ENCODE data around the gene TMEM72. TPM values are rescaled to one million over a fixed set of nuclear protein-coding genes. Genes with fewer than 3 reads are reported as not detected.

TMEM72 gene
- total RNA-seq, 2 experiments from 2014 or later = not detected

GRCh38 chr10:44891721-44892120, 19.4 kb upstream of the TMEM72 start:
- CTCF ChIA-PET = interaction anchor here (1.4 kb wide), 1 partner anchor 41 kb away, joined by 3 read pairs; no protein-coding TSS in a partner anchor
- intact Hi-C loops (cut with micrococcal nuclease) = no loop called here
- Mint-ChIP-seq H3K4me1 (ENCODE audit: low read depth) (no peaks in the 10 kb centered on the region), H3K9me3 (no peaks in the 10 kb centered on the region), H3K36me3 (ENCODE audit: low read depth) (no peaks in the 10 kb centered on the region), H3K4me3 (no peak overlapping the region), H3K27me3 (ENCODE audit: low read depth) (no peaks in the 10 kb centered on the region), H3K27ac (no peak overlapping the region)
- DNase-seq = no peak

GRCh38 chr10:44893604-44894468, 17.3 kb upstream of the TMEM72 start:
- no peak overlapping the region for H3K4me3 Mint-ChIP-seq
- CTCF ChIA-PET = no interaction called here
- no peak for DNase-seq
- no peaks in the 10 kb centered on the region for H3K9me3 Mint-ChIP-seq
- intact Hi-C loops (cut with micrococcal nuclease) = no loop called here
- H3K36me3 Mint-ChIP-seq (ENCODE audit: low read depth) = no peaks in the 10 kb centered on the region
- H3K27ac Mint-ChIP-seq = no peak overlapping the region
- H3K4me1 Mint-ChIP-seq (ENCODE audit: low read depth) = no peaks in the 10 kb centered on the region
- H3K27me3 Mint-ChIP-seq (ENCODE audit: low read depth) = no peaks in the 10 kb centered on the region

- H3K27ac Mint-ChIP-seq = no peak overlapping the region
- H3K27me3 Mint-ChIP-seq (ENCODE audit: low read depth) = no peaks in the 10 kb centered on the region
- CTCF ChIA-PET = no interaction called here
- no peaks in the 10 kb centered on the region for H3K9me3 Mint-ChIP-seq
- DNase-seq = no peak
- H3K4me3 Mint-ChIP-seq = no peak overlapping the region
- no peaks in the 10 kb centered on the region for H3K4me1 Mint-ChIP-seq (ENCODE audit: low read depth)
- intact Hi-C loops (cut with micrococcal nuclease) = no loop called here
- no peaks in the 10 kb centered on the region for H3K36me3 Mint-ChIP-seq (ENCODE audit: low read depth)
Measured at GRCh38 chr10:44894691-44895090, 16.4 kb upstream of the TMEM72 start.

DNA sequence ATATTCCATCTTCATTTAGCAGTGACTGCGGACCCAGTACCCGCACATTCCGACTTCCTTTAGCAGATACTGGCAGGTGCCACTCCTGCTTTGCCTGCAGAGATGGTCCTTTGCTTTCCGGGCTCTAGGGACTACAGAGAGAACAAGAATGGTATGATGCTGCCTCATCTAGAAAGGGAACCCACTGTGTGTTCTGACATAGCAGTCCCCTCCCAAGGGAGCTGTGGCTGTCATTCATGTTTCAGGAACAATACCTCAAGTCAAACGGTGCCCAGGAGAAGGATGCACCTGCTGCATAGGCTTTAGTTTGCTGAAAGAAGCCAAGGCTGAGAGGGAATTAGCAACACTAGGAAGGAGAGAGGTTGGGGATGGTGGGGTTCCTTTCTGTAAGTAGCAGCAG, 15.9 kb upstream of the TMEM72 start:
- Mint-ChIP-seq H3K27ac (no peak overlapping the region), H3K27me3 (ENCODE audit: low read depth) (no peaks in the 10 kb centered on the region), H3K9me3 (no peaks in the 10 kb centered on the region), H3K4me1 (ENCODE audit: low read depth) (no peaks in the 10 kb centered on the region), H3K4me3 (no peak overlapping the region), H3K36me3 (ENCODE audit: low read depth) (no peaks in the 10 kb centered on the region)
- DNase-seq = no peak
- CTCF ChIA-PET = interaction anchor here (1.2 to 1.3 kb wide), 2 partner anchors 11 to 20 kb away, joined by 3 to 4 read pairs; no protein-coding TSS in a partner anchor
- intact Hi-C loops (cut with micrococcal nuclease) = no loop called here

- CTCF ChIA-PET = no interaction called here
- intact Hi-C loops (cut with micrococcal nuclease) = no loop called here
- no peaks in the 10 kb centered on the region for H3K27me3 Mint-ChIP-seq (ENCODE audit: low read depth)
- no peak overlapping the region for H3K4me3 Mint-ChIP-seq
- no peaks in the 10 kb centered on the region for H3K36me3 Mint-ChIP-seq (ENCODE audit: low read depth)
- no peak for DNase-seq
- H3K9me3 Mint-ChIP-seq = no peaks in the 10 kb centered on the region
- H3K4me1 Mint-ChIP-seq (ENCODE audit: low read depth) = no peaks in the 10 kb centered on the region
- H3K27ac Mint-ChIP-seq = no peak overlapping the region
Measured at GRCh38 chr10:44897049-44897448, 14.1 kb upstream of the TMEM72 start.

DNA sequence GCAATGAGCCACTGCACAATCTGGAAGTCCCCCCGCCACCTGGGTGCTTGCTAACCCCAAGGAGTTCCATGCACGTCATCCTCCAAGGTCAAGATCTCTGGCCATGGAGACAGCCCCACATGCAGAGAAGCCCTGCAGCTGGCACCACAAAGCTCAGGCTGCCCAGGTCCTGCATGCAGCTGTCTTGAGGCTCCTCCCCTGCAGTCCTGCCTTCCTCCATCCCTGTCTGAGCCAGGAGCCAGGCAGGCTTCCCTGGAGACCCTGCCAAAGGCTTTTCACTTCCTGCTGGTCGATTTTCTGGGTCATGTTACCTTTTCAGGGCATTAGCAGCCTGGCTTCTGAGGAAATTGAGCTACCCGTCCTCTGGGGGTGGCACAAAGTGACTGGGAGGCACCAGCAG, 12.5 kb upstream of the TMEM72 start:
- no peak for DNase-seq
- Mint-ChIP-seq H3K36me3 (ENCODE audit: low read depth) (no peaks in the 10 kb centered on the region), H3K27me3 (ENCODE audit: low read depth) (no peaks in the 10 kb centered on the region), H3K27ac (no peak overlapping the region), H3K4me1 (ENCODE audit: low read depth) (no peaks in the 10 kb centered on the region), H3K4me3 (no peak overlapping the region), H3K9me3 (no peaks in the 10 kb centered on the region)
- CTCF ChIA-PET = no interaction called here
- intact Hi-C loops (cut with micrococcal nuclease) = no loop called here

DNA sequence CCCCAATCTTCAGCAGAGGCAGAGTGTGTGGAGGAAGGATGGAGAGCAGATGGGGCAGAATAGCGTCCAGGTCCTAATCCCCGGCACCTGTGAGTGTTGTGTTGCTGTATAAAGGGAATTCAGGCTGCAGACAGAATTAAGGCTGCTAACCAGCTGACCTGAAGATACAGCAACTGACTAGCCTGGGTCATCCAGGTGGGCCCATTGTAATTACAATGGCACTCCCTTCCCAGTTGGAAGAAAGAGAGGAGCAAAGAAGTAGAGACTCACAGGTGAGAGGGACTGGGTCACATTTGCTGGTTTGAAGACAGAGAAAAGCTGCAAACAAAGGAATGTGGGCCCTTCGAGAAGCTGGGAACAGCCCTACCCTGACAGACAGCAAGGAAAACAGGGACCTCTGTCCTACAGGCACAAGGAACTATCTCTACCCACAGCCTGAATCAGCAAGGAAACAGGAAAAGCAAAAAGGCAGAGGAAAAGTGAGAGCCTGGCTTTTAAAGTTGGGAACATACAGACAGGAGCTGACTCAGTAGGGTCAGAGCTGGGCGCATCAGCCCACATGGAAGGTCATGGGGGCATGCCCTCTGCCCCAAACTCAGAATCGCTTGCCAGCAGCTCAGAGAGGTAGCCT, 11.6 kb upstream of the TMEM72 start:
- Mint-ChIP-seq H3K4me3 (no peak overlapping the region), H3K4me1 (ENCODE audit: low read depth) (no peaks in the 10 kb centered on the region), H3K9me3 (no peaks in the 10 kb centered on the region), H3K36me3 (ENCODE audit: low read depth) (no peaks in the 10 kb centered on the region), H3K27me3 (ENCODE audit: low read depth) (no peaks in the 10 kb centered on the region), H3K27ac (no peak overlapping the region)
- CTCF ChIA-PET = no interaction called here
- intact Hi-C loops (cut with micrococcal nuclease) = no loop called here
- no peak for DNase-seq

DNA sequence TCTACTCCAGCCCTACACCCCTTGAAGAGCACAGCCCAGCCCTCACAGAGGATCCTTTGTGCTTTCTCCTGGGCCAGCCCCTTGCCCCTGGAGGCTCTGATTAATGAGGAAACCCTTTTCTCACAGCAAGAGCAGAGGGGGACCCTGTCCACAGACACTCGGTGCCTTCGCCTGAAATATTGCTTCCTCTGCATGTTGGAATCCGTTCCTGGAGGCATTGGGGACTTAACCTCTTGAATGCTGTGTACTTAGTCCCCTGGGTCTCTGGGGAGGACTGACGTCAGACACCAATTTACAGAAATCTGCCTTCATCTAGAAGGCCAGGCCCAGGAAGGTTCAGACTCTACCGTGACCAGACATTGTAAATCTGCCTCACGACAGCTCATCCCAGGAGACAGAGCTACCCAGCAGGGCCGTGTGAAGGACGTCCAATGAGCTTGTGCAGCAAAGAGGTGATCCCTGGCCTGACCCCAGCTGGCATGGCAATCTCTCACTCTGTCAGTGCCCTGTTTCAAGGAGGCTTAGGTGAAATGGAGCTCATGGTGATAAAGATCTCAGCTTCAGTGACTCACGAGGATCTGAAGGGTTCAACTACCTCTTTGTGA, 8.1 kb upstream of the TMEM72 start:
- CTCF ChIA-PET = no interaction called here

GRCh38 chr10:44906486-44906885, 4.7 kb upstream of the TMEM72 start:
- Mint-ChIP-seq H3K27me3 (ENCODE audit: low read depth) (no peaks in the 10 kb centered on the region), H3K36me3 (ENCODE audit: low read depth) (no peaks in the 10 kb centered on the region), H3K9me3 (no peaks in the 10 kb centered on the region), H3K4me1 (ENCODE audit: low read depth) (no peaks in the 10 kb centered on the region), H3K4me3 (no peak overlapping the region), H3K27ac (no peak overlapping the region)
- CTCF ChIA-PET = interaction anchor here (0.6 to 1.7 kb wide), 4 partner anchors 10 to 49 kb away, joined by 3 to 5 read pairs (median 4); no protein-coding TSS in a partner anchor
- no peak for DNase-seq
- intact Hi-C loops (cut with micrococcal nuclease) = no loop called here

More for the DNA sequence above, 8.1 kb upstream of the TMEM72 start:
- no peak for DNase-seq
- intact Hi-C loops (cut with micrococcal nuclease) = no loop called here
- Mint-ChIP-seq H3K4me3 (no peak overlapping the region), H3K4me1 (ENCODE audit: low read depth) (no peaks in the 10 kb centered on the region), H3K9me3 (no peaks in the 10 kb centered on the region), H3K27me3 (ENCODE audit: low read depth) (no peaks in the 10 kb centered on the region), H3K27ac (no peak overlapping the region), H3K36me3 (ENCODE audit: low read depth) (no peaks in the 10 kb centered on the region)

GRCh38 chr10:44907556-44907955, 3.6 kb upstream of the TMEM72 start:
- CTCF ChIA-PET = interaction anchor here (1.0 to 1.7 kb wide), 2 partner anchors 25 kb away, joined by 4 to 5 read pairs; no protein-coding TSS in a partner anchor
- intact Hi-C loops (cut with micrococcal nuclease) = no loop called here
- no peaks in the 10 kb centered on the region for H3K36me3 Mint-ChIP-seq (ENCODE audit: low read depth)
- no peaks in the 10 kb centered on the region for H3K4me1 Mint-ChIP-seq (ENCODE audit: low read depth)
- DNase-seq = no peak
- H3K27me3 Mint-ChIP-seq (ENCODE audit: low read depth) = no peaks in the 10 kb centered on the region
- H3K4me3 Mint-ChIP-seq = no peak overlapping the region
- H3K27ac Mint-ChIP-seq = no peak overlapping the region
- H3K9me3 Mint-ChIP-seq = no peaks in the 10 kb centered on the region

DNA sequence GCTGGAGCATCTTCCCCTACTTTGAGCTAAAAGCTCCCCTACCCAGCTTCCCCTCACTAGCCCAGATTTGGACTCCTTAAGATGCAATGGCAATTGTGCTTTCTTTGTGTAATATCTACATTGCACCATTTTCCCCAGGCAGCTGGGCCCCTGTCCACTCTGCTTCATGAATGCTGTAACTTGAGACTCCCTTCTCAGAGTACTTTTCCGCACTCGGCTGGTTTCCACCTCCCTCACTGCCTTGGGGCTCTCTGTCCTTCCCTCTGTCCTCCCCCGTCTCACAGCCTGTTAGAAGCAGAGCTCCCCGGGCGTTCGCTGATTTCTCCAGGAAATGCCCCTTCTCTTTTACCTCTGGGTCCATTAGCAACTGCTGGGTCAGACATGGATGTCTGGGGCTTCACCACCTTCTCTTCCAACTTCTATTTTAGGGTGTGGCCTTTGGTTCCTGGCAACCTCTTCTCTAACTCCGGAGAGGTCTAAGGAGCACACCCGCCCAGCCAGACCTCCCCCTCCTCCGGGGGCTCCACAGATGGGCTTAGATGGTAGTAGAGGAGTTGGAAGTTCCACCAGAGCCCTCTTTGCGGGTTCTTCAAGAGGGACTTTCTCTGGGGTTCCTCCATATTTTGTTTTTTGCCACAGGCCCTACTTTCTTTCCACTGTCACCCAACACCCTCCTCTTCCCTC, 2.9 kb upstream of the TMEM72 start:
- Mint-ChIP-seq H3K36me3 (ENCODE audit: low read depth) (no peaks in the 10 kb centered on the region), H3K4me1 (ENCODE audit: low read depth) (peaks cover 3% of the 10 kb centered on the region), H3K27me3 (ENCODE audit: low read depth) (no peaks in the 10 kb centered on the region), H3K9me3 (no peaks in the 10 kb centered on the region), H3K27ac (no peak overlapping the region), H3K4me3 (no peak overlapping the region)
- DNase-seq = no peak
- intact Hi-C loops (cut with micrococcal nuclease) = no loop called here
- CTCF ChIA-PET = interaction anchor here (0.5 to 1.0 kb wide), 2 partner anchors 25 to 1282 kb away, joined by 4 to 6 read pairs; no protein-coding TSS in a partner anchor

- CTCF ChIA-PET = interaction anchor here (0.5 kb wide), 1 partner anchor 1283 kb away, joined by 6 read pairs; no protein-coding TSS in a partner anchor
- H3K27me3 Mint-ChIP-seq (ENCODE audit: low read depth) = no peaks in the 10 kb centered on the region
- H3K9me3 Mint-ChIP-seq = no peaks in the 10 kb centered on the region
- peaks cover 12% of the 10 kb centered on the region for H3K4me1 Mint-ChIP-seq (ENCODE audit: low read depth)
- no peak for DNase-seq
- no peak overlapping the region for H3K27ac Mint-ChIP-seq
- H3K36me3 Mint-ChIP-seq (ENCODE audit: low read depth) = no peaks in the 10 kb centered on the region
- intact Hi-C loops (cut with micrococcal nuclease) = no loop called here
- no peak overlapping the region for H3K4me3 Mint-ChIP-seq
Measured at GRCh38 chr10:44908936-44909630, 2.1 kb upstream of the TMEM72 start.
